Amniotic epithelial cell (primary cell): ENCODE measurements around the gene FGD3.

Experiments
- DNase-seq: peaks from one replicate; pipeline ENCODE4 v3.0.0-alpha.2; 2010; ENCODE audit warnings: low read depth

Gene FGD3

DNA sequence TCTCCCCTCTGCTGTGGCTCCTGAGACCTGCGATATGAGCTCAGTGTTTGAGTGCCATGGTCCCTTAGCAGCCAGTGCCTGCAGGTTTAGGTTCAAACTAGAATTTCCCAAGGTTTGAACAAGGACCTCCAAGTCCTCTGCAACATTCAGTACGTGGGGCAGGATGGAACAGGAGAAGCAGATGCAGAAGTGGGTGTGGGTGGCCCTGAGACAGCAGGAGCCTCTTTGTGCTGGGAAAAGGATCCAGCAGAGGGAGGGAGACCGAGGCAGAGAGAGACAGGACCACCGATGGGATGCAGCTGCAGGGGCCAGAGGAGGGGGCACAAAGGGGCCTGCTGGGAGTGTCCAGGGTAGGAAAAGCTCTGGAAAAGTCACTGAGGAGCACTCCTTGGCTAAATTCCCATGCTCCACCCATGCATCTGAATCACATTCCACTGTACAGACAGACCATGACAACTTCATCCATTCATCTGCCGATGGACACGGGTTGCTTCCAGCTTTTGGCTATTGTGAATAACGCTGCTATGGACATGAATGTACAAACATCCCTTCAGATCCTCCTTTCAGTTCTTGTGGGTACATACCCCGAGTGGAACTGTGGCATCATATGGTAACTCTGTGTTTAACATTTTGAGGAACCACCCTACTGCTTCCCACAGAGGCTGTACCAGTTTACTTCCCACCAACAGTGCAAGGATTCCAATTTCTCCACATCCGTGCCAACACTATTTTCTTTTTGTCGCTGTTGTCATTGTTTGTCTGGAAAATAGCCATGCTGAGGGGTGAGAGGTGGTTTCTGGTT lies 84.5 kb downstream of the FGD3 start:
- no peak for DNase-seq

DNA sequence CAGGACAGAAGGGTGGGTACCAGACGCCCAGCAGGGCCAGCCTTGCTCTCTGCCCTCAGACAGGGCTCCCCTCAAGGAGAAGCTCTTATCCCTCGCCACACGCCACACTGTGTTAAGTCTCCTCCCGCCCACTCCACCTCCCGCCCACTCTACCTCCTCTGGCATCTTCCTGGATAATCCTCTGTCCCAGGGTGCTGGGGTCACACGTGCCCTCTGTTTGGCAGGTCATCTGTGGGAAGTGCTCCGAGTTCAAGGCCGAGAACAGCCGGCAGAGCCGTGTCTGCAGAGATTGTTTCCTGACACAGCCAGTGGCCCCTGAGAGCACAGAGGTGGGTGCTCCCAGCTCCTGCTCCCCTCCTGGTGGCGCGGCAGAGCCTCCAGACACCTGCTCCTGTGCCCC lies 85.2 kb downstream of the FGD3 start:
- no peak for DNase-seq

DNA sequence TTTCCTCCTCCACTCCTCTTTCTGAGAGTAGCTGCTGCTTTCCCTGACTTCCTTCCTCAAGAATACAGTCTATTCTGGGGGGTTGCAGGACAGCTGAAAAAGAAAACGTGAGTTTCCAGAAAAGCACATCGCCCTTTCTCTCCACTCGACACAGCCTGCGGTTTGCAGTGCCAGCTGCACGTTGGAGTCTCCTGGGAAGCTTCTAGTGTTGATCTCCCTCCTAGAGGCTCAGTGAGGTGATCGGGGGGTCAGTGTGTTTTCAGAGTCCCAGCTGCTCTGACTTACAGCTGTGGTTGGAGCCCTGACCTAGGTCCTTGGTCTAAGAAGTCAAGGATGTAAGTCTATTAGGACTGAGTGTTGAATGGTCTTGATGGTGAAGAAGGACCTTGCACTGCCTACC lies 86.2 kb downstream of the FGD3 start:
- peak; percentile 5 for DNase-seq

DNA sequence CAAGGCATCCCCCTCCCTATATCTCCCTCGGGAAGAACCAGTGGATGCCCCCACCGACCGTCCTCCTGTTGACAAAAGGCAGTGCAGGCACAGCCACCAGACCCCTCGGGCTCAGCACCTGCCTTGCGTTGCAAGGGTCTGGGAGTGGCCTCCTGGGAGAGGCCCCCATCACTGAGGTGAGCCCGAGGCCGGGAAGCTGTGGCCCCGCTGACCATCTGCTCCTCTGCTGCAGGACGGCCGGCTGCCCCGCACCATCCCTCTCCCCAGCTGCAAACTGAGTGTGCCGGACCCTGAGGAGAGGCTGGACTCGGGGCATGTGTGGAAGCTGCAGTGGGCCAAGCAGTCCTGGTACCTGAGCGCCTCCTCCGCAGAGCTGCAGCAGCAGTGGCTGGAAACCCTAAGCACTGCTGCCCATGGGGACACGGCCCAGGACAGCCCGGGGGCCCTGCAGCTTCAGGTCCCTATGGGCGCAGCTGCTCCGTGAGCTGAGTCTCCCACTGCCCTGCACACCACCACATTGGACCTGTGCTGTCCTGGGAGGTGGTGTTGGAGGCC lies 87.9 kb downstream of the FGD3 start:
- no peak for DNase-seq

DNA sequence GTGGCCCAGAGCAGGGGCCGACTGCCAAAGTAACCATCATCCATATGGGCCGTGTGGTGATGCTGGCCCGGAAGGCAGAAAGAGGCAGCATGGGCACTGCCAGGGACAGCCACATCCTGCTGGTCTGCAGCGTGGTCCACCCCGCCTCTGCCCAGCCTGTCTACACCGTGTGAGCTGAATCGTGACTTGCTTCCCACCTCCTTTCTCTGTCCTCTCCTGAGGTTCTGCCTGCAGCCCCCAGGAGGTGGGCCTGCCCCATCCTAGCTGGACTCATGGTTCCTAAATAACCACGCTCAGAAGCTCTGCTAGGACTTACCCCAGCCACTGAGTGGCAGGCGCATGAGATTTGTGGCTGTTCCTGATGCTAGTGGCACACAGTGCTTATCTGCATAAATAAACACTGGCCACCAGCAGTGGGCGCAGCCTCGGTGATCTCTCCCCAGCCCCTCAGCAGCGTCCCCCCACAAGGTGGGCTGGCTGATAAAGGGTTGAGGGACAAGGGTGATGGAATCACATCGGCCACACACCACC lies 88.6 kb downstream of the FGD3 start:
- no peak for DNase-seq

DNA sequence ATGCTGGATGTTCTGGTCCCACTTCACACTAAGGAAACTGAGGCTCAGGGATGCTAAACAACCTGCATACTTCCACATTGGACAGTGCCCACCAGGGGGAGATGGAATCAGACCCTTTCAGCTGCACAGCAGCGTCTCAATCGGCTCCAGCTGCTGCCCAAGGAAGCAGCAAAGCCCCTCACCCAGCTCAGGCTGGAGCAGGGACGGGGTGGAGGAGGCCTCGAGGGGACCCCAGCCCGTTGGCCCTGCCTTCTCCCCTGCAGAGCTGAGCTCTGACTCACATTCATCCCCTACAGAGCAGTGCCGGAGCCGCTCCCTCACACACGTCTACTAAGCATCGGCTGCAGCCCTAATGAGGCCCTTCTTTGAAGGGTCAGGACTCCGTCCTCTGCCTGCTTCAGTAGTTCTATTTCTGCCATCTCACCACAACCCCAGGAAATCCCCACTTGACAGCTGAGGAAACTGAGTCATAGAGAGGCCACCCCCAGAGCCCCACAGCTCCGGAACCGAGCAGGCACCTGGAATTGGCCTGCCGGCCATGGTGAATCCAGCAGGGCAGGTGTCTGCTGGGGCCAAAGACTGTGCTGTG lies 89.7 kb downstream of the FGD3 start:
- DNase-seq, result no peak

DNA sequence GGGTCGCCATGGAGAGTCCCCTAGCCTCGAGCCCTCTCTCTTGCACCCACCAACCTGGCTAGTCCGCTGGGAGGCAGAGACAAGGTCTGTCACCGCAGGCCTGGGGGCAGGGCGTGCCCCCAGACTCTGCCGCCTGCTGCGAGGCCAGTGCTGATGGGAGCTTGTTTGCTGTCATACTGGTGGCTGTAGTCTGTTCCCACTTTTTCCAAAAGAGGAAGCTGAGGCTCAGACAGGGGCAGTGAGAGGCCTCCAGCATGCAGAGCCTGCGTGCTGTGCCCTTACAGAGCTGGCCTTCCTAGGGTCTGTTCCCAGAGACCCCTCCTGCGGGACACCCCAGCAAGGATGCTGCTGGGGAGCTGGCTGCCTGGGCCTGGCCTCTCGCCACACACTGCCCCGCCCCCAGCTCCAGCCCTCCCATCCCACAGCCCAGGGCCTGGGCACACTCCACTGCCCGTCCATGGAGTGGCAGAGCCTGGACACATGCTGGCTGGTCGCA lies 90.2 kb downstream of the FGD3 start:
- DNase-seq, result no peak

DNA sequence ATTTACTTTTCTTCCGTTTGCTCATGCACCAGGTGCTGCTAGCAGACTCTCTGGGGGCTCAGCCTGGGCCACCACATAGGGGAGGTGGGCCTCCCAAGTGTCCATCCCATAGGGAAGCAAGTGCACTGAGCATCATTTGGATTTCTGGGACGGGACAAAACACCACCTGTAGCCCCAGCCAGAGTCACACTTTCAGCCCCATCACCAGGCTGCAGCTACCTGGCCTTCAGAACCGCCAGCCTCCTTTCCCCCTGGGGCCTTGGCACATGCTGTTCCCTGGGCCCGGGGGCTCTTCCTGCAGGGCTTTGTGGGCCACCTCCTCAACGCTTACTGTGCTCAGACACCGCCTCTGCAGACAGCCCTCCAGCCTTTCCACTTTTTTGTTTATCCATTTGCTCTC lies 91.6 kb downstream of the FGD3 start:
- DNase-seq, result no peak

DNA sequence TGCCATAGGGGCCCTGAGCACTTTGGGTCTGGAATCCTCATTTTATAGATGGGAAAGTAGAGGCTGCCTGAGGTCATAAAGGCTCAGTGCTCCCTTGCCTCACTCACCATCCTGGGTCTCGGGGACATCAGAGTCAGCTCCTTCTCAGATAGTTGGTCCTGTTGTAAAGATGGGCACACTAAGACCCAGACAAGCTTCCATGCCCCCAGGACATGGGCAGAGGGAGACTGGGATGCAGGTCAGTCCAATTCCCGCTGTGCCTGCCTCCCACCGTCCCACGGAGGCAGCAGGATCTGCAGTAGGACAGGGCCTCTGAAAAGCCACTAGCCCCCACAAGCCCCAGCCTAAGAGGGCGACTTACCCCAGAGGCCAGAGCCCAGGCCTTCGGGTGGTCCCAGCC lies 92.1 kb downstream of the FGD3 start:
- no peak for DNase-seq

DNA sequence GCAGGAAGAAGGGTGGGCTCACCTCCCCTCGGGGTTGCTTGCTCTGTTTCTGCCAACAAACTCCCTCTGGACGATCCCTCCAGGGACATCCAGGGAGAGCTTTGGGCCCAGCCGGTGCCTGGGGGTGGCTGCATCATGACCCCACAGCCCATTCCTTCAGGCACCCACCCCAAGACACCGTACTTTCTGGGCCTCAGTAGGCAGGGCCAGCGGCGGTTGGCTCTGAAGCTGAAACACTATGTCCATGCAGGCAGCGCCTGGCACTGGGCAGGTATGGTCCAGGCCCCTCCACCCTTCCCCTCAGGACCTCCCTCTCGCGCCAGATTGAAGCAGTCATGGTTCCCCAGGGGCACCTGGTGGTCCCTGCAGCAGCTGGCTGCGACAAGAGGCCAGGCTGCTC lies 92.7 kb downstream of the FGD3 start:
- no peak for DNase-seq

DNA sequence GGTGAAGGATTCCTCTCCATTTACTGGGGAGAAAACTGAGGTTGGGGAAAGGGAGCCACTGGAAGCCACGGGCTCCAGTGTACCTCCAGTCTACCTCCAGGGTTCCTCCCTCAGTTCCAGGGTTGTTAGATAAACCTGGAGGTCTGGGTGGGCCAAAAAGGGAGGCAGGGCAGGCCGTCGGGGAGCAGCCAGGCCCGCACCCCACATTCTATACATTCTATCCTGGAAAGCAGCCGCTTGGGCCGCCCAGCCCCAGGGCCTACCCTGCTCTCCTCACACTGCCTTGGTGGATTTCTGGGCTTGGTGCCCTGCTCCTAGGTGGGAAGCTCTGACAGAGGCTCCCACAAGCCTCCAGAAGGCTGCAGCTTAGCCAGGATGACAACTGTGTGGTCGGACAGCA lies 93.1 kb downstream of the FGD3 start:
- no peak for DNase-seq

DNA sequence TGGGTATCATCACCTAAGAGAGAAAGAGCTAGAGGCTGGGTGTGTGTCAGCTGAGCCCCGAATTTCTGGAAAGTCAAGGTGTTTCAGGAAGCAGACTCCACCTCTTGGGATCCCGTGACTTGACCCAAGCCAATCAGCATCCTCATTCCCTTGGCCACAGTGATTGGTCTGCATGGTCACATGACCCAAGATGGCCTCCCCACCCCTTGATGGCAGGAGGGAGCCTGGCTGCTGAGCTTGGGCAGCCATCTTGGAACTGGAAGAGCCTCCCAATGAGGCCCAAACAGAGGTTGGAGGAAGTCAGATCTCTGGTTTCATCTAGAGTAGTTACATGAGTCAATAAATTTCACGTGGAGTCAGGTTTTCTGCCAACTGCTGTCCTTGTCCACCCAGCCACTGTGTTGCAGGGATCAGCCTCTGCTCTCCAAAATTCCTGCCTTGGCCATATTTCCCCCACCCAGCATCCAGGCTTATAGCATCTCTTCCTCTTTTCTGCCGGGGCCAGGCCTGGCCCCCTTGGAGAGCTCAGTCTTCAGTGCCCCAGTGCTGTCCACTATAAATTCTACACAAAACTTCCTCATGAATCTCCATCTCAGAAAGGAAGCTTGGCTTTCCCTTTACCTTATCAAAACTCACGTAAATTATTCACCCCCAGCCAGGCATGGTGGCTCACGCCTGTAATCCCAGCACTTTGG lies 93.9 kb downstream of the FGD3 start:
- DNase-seq, result no peak

DNA sequence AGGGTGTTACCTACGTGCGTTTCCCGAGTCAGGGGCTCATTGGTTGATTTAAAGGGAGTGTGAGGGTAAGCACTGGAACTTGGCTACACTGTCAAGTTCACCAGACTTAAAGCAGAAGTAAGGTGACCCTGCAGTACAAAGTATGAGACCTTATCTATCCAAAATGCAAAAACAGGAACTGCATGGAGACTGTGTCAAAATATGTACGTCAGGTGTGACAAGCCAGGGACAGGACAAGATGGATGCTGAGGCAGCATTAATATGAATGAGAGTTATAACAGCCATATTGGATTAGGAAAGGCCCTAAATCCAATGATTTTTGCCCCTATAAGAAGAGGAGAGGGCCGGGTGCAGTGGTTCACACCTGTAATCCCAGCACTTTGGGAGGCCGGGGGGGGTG lies 95.8 kb downstream of the FGD3 start:
- DNase-seq, result no peak

DNA sequence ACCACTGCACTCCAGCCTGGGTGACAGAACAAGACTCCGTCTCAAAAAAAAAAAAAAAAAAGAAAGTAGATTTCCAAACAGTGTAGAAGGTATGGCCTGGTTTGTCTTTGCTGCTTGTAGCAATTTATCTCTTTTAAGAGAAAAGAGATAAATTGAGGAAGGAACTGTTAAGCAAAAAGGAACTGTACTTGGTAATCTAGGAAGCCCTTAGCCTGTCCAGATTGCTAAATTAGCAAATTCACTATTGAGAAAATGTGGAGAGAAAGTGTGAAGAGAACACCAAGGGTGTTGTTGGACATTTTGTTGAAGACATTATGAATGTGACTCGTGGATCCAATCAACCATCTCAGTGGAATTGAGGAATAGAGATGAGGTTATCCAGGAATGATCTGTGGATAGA lies 98.2 kb downstream of the FGD3 start:
- no peak for DNase-seq

DNA sequence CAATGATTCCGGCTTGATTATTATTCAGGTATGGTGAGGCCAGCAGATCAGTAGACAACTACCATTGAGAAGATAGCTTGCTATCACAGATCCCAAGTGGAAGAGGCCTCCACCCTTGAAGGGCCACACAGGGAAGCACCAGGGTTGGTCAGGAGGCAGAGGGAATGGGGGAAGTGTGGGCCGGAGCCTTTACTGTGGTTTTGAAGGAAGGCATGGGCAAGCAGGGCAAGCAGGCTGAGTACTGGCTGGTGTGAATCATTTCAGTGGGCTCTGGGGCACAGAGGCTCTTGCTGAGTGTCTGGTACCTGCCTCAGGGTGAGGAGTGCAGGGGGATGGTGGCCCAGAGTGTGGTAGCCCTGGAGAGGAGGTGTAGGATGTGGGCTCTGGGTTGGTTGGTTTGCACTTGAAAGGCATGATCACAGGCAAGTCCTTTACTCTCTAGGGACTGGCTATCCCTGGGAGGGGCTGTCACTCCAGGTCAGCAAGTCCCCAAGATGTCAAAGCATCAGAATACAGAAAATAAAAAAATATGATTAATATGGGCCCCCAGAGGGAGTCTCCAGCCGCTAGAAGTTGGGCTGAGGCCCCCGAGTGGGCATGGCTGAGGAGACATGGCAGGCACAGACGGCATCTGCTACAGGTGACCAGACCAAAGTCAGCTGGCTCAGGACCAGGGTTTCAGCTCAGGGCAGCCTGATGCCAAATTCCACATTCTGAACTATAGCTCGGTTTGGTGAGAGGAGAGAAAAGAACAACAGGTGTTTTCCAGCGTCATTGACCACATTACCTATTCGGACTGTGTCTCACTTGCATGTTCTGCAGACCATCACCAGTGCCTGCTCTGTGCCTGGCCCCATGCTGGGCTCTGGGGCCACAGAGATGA lies 101.5 kb downstream of the FGD3 start:
- DNase-seq, result no peak

DNA sequence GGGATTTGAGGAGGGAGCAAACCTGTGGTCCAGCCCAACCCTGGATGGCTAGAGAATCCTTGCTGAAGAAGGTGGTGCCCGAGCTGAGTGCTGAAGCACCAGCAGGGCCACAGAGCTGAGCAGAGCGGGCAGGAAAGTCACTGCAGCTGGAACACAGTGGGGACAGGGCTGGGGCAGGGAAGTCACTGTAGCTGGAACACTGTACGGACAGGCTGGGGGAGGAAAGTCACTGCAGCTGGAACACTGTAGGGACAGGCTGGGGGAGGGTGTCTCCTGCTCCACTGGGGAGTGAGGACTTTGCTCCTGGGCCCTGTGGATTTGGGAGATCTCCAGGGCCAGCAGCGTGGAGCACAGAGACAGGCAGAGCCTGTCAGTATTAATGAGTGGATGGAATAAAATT lies 102.2 kb downstream of the FGD3 start:
- no peak for DNase-seq

DNA sequence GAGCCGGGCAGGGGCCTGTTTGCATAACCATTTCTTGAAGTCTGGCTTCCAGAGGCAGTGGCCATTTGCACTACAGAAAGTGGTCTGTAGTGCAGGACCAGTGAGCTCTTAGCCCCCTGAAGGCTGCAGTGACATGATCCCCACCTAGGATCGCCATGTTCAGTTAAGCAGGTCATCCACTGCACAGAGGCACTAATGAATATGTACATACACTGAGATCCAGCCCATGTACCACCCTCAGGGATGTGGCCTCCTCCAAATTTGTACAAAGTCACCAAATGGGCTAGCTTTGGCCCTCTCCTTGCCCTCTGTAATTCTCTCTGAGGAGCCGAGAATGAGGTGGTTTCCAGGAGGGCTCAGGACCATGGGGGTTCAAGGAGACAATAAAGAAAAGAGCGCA lies 102.9 kb downstream of the FGD3 start:
- no peak for DNase-seq

DNA sequence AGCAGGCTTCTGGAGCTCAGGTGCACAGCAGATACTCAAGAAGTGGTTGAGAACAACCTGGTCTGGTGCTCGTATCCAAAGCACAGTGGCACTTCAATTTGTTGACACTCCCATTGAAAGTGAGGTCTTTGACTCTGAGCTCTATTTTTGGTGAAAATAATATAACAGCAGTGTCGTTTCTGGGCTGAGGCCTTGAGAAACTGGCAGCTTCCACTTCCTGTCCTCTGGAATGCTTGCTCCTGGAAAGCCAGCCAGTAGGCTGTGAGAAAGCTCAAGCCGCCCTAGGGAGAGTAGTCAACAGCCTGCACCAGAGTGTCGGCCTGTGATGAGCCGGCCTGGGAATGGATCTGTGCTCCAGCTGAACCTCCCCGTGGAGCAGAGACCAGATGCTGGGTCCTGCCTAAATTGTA lies 104.4 kb downstream of the FGD3 start:
- peak; percentile 55 for DNase-seq

DNA sequence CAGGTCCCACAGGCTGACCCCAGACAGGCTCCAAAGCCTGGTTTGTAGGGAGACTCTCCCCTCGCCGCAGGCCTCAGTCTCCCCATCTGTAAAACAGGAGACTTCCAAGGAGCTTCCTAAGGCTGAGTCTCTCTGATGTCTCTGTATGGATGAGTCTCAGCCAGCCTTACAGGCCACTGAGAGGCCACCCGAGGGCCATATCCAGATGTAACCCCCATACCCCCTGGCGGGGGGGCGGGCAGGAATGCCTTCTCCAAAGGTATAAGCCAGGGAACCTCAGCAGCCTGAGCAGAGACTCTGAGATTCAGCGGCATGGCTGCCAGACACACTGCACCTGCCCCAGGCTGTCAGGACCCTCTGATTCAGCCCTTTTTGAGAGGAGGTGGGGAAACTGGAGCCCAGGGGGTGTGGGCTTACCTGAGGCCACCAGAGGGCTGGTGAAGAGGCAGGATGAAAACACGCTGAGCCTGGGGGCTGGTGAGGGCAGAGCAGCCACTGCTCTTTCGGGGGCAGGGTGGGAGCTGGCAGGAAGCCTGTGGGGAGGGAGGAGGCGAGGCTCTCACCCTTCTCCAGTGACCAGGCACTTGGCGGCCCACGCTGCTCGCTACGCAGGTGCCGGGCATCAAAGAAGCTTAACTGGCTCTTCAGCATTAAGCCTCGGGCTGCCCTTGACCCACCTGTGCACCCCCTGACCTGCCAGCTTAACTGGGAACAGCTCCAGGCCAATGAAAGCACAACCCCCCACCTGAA lies 105.6 kb downstream of the FGD3 start:
- no peak for DNase-seq

DNA sequence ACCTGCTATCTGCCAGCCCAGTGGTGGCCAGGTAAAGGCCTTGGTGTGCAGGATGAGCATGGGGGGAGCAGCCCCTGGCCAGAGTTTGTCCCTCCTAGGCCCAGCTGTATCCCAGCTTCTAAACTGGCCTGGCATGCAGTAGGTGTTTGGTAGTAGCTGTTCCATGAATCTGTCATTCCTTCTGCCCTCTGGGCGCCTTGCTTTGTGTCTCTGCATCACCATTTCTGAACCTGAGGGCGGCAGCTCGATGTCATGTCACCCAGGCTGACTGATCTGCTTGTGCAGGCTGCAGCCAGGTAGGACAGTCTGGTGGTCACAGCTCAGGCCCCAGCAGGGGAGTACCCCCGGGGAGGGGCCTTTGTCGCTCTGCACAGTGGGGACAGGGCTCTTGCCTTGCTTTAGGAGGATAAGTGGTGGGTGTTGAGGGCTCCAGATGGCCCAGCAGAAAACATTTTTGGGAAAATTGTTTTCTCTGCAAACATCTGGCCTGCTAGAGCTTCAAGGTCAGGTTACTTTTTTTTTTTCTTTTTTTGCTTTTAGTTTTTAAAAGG lies 106.5 kb downstream of the FGD3 start:
- DNase-seq, result no peak
